Measurements from ENCODE around the gene RWDD1. TPM values are rescaled to one million over a fixed set of nuclear protein-coding genes. Genes with fewer than 3 reads are reported as not detected.

Gene RWDD1
- total and polyA plus RNA-seq, 2 of the 13 experiments (the other 11 are each of a cell fraction or from before 2014, with no cell fraction given) = 27.4 to 67.1 TPM

- TF ChIP-seq PAF1 (CRISPR knock-in tag; IDR thresholded peaks at IDR 0.05) = no peak
- no peak for TF ChIP-seq SRSF4 (IDR thresholded peaks at IDR 0.05; ENCODE audit: low read depth, low read length, poor library complexity, severe bottlenecking)
- no peak for TF ChIP-seq GFI1 (CRISPR knock-in tag; IDR thresholded peaks at IDR 0.05; ENCODE audit: borderline replicate concordance)
- TF ChIP-seq THAP11 (CRISPR knock-in tag; IDR thresholded peaks at IDR 0.05) = no peak
- no peak for TF ChIP-seq ZNF576 (CRISPR knock-in tag; IDR thresholded peaks at IDR 0.05)
- no peak for TF ChIP-seq LCORL (IDR thresholded peaks at IDR 0.05)
- TF ChIP-seq LCORL (CRISPR knock-in tag; IDR thresholded peaks at IDR 0.05) = no peak
- TF ChIP-seq TBX3 (IDR thresholded peaks at IDR 0.05; ENCODE audit: borderline replicate concordance) = no peak
- TF ChIP-seq ZNF30 (CRISPR knock-in tag; IDR thresholded peaks at IDR 0.05) = no peak
- no peak for TF ChIP-seq PREB (CRISPR knock-in tag; IDR thresholded peaks at IDR 0.05)
Measured at GRCh38 chr6:116579143-116579542, 7.8 kb downstream of the RWDD1 start (continued).

GRCh38 chr6:116580198-116580597 lies 8.9 kb downstream of the RWDD1 start:
- FAIRE-seq = no peak
- POLR2A ChIA-PET = no interaction called here
- Histone ChIP-seq H4K20me1 (ENCODE audit: insufficient read depth, low read length) (no peaks in the 10 kb centered on the region), H2AFZ (ENCODE audit: low read length) (no peak overlapping the region), H3K27me3 (ENCODE audit: control insufficient read depth in 1 of 2, insufficient read depth in 2 of 2, low read length in 2 of 2) (no peaks in the 10 kb centered on the region), H3K79me2 (ENCODE audit: insufficient read depth, low read length) (peaks cover 31% of the 10 kb centered on the region), H3K27ac (ENCODE audit: extremely low read length, insufficient read depth, low read length) (no peak overlapping the region), H3K36me3 (replicated peaks in 1 of 2; ENCODE audit: control insufficient read depth in 1 of 2, insufficient read depth in 2 of 2, low read length in 2 of 2) (peaks cover 7 to 17% of the 10 kb centered on the region in 2 experiments), H3K9ac (ENCODE audit: insufficient read depth, low read depth, low read length) (no peak overlapping the region), H3K9me3 (ENCODE audit: low read length) (no peaks in the 10 kb centered on the region), H3K4me1 (ENCODE audit: insufficient read depth, low read length) (peaks cover 8% of the 10 kb centered on the region), H3K4me2 (ENCODE audit: low read depth, low read length) (no peak overlapping the region), H3K4me3 (replicated peaks in 1 of 3; ENCODE audit: insufficient read depth in 1 of 3, low read depth in 2 of 3, low read length in 3 of 3) (no peak overlapping the region)
- CTCF ChIA-PET (ENCODE audit: low intra/inter-chr PET ratio, low total read pairs) = no interaction called here
- WGBS (ENCODE audit: low lambda C conversion rate) = 98% methylated on average over 2 of the region's 2 CpGs
- in situ Hi-C loops (cut with HindIII; ENCODE audit: extremely low pct_ligation_motif_present, low pct_unique_long_range_greater_than_20kb) = no loop called here
- intact Hi-C loops (cut with micrococcal nuclease; ENCODE audit: unreplicated experiment) = no loop called here
- no TSS peak for BruUV-seq (replicated peaks)
- ATAC-seq = no peak
- DNase-seq (ENCODE audit: low spot score) = no peak
- TF ChIP-seq ZNF710 (CRISPR knock-in tag; IDR thresholded peaks at IDR 0.05; ENCODE audit: borderline replicate concordance) (no peak), REPIN1 (CRISPR knock-in tag; IDR thresholded peaks at IDR 0.05; ENCODE audit: borderline replicate concordance, low read depth) (no peak)

Measured in HepG2 (cell line).